G401.6 (cell line): ENCODE data around the gene TBX3.

Experiments used
- FAIRE-seq: peaks from 2 replicates; lab custom pipeline; 2012; peaks lifted over from hg19 to GRCh38; lab: Jason Lieb, UNC

TBX3 gene

GRCh38 chr12:114682785-114683708 is 928 bp downstream of the TBX3 start:
- FAIRE-seq = no peak

GRCh38 chr12:114682106-114682784 is 1.7 kb downstream of the TBX3 start:
- FAIRE-seq = no peak

- FAIRE-seq = no peak
These were observed 2.7 kb downstream of the TBX3 start for GRCh38 chr12:114681116-114681871.

GRCh38 chr12:114680604-114681069 is 3.3 kb downstream of the TBX3 start:
- no peak for FAIRE-seq

GRCh38 chr12:114679942-114680341 is 4.0 kb downstream of the TBX3 start:
- FAIRE-seq = no peak

GRCh38 chr12:114679452-114679875 is 4.5 kb downstream of the TBX3 start:
- no peak for FAIRE-seq

GRCh38 chr12:114678718-114679117 is 5.3 kb downstream of the TBX3 start:
- no peak for FAIRE-seq

GRCh38 chr12:114678028-114678427 is 5.9 kb downstream of the TBX3 start:
- FAIRE-seq = no peak

- no peak for FAIRE-seq
These were observed 7.7 kb downstream of the TBX3 start for GRCh38 chr12:114676142-114676741.

GRCh38 chr12:114674251-114675047 is 9.5 kb downstream of the TBX3 start:
- FAIRE-seq = no peak

- FAIRE-seq = no peak
These were observed 10.1 kb downstream of the TBX3 start for GRCh38 chr12:114673901-114674250.

- FAIRE-seq = no peak
These were observed 10.7 kb downstream of the TBX3 start for GRCh38 chr12:114673169-114673833.

GRCh38 chr12:114672817-114673168 is 11.2 kb downstream of the TBX3 start:
- no peak for FAIRE-seq

- no peak for FAIRE-seq
These were observed 12.2 kb downstream of the TBX3 start for GRCh38 chr12:114671443-114672411.

GRCh38 chr12:114671066-114671442 is 12.9 kb downstream of the TBX3 start:
- no peak for FAIRE-seq

GRCh38 chr12:114670291-114670980 is 13.5 kb downstream of the TBX3 start:
- FAIRE-seq = no peak

GRCh38 chr12:114669401-114670290 is 14.3 kb downstream of the TBX3 start:
- no peak for FAIRE-seq

- FAIRE-seq = no peak
These were observed 15.1 kb downstream of the TBX3 start for GRCh38 chr12:114668886-114669288.
